DMS 273 treated with DMSO at 0.1 percent for 48 hours (cell line): ENCODE measurements around the gene LRRC72.

Experiments
- DNase-seq: peaks from one replicate; lab custom pipeline; 2025; lab: John Stamatoyannopoulos, UW

Gene LRRC72

DNA sequence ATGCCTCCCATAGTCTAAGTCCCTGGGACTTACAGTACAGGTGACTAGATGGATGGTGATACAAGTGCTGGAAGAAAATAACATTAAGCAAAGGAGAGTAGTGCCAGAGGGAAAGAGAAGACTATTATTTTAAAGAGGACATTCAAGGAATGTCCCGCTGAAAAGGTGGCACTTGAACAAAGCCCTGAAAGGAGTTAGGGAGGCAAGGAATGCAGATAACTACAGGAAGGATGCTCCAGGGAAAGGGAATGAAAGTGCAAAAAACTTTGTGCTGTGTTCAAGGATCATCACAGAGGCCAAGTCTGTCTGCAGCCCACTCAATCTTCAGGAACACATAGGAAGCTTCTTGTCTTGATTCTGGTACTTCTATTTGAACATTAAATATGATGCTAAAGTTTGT, 104.0 kb downstream of the LRRC72 start:
- DNase-seq = no peak
